H1 (cell line): Measurements from ENCODE around the gene GAS7. TPM values are rescaled to one million over a fixed set of nuclear protein-coding genes. Genes with fewer than 3 reads are reported as not detected.
A peak's percentile ranks its signal among the peaks of the same experiment; 100 is the strongest.

ENCODE experiments used
- CTCF ChIA-PET: fragments of 300-600 bp; sonication (Branson Sonifier 250); formaldehyde crosslinking; loops from one replicate; lab custom pipeline; 2021; ENCODE audit not compliant: partially characterized antibody; lab: Charles Lee
- POLR2A ChIA-PET: fragments of 300-600 bp; sonication (Branson Sonifier 250); formaldehyde crosslinking; loops from one replicate; lab custom pipeline; 2021; ENCODE audit warnings: inconsistent platforms; ENCODE audit not compliant: partially characterized antibody; lab: Charles Lee
- DNase-seq, 2 experiments: peaks; one replicate each; pipeline versions ENCODE4 v3.0.0 to v3.0.0-alpha.2; 2010 to 2022; ENCODE audit warnings: low spot score in 2 of 2, low read depth in 1 of 2, mixed read lengths in 1 of 2
- FAIRE-seq: peaks from 2 replicates; lab custom pipeline; 2011; peaks lifted over from hg19 to GRCh38; lab: Jason Lieb, UNC
- H2AFZ ChIP-seq: 2 replicates; pipeline ENCODE4 v1.8.1; 2012; ENCODE audit warnings: low read length, inconsistent platforms
- H2AK5ac ChIP-seq: 2 replicates; pipeline ENCODE4 v1.6.1; 2013; ENCODE audit warnings: low read depth, low read length
- H2BK120ac ChIP-seq: replicated peaks from 2 replicates; pipeline ENCODE3; 2013; ENCODE audit warnings: low read depth, low read length, inconsistent platforms
- H2BK12ac ChIP-seq: 2 replicates; pipeline ENCODE4 v1.6.1; 2013; ENCODE audit warnings: low read depth, low read length
- H2BK15ac ChIP-seq: 2 replicates; pipeline ENCODE4 v1.6.1; 2013; ENCODE audit warnings: low read length
- H2BK20ac ChIP-seq: 2 replicates; pipeline ENCODE4 v1.6.1; 2013; ENCODE audit warnings: low read length
- H2BK5ac ChIP-seq: 2 replicates; pipeline ENCODE4 v1.6.1; 2013; ENCODE audit warnings: low read depth, low read length
- H3K14ac ChIP-seq: 2 replicates; pipeline ENCODE4 v1.6.1; 2013; ENCODE audit warnings: inconsistent platforms; ENCODE audit not compliant: insufficient read length
- H3K18ac ChIP-seq: 2 replicates; pipeline ENCODE4 v1.6.1; 2013; ENCODE audit warnings: low read length; ENCODE audit errors: extremely low read depth
- H3K23ac ChIP-seq: 2 replicates; pipeline ENCODE4 v1.6.1; 2013; ENCODE audit warnings: inconsistent platforms; ENCODE audit not compliant: insufficient read length
- H3K23me2 ChIP-seq: 2 replicates; pipeline ENCODE4 v1.6.1; 2013; ENCODE audit warnings: low read depth, low read length
- H3K27ac ChIP-seq: 2 replicates; pipeline ENCODE4 v1.6.1; 2011; ENCODE audit warnings: low read depth, low read length, inconsistent platforms
- H3K27me3 ChIP-seq, 4 experiments: replicated peaks in 1 of 4; 1 replicate in 1 of 4; 2 replicates in 3 of 4; pipeline versions ENCODE4 v1.6.1 to v1.8.1; 2011 to 2013; ENCODE audit warnings: low read length in 3 of 4, mild to moderate bottlenecking in 3 of 4, inconsistent platforms in 2 of 4, mixed read lengths in 2 of 4, moderate library complexity in 1 of 4; ENCODE audit not compliant: control insufficient read depth in 3 of 4, insufficient read depth in 3 of 4; ENCODE audit errors: extremely low read depth in 1 of 4
- H3K36me3 ChIP-seq, 4 experiments: 2 replicates each; pipeline versions ENCODE4 v1.6.1 to v1.8.1; 2011 to 2013; ENCODE audit warnings: mild to moderate bottlenecking in 4 of 4, low read length in 3 of 4, moderate library complexity in 2 of 4, control low read depth in 1 of 4, inconsistent platforms in 1 of 4; ENCODE audit not compliant: insufficient read depth in 4 of 4, control insufficient read depth in 2 of 4
- H3K4ac ChIP-seq: replicated peaks from 2 replicates; pipeline ENCODE3; 2013; ENCODE audit warnings: low read length, low read depth, mixed read lengths, inconsistent platforms; ENCODE audit not compliant: insufficient read length
- H3K4me1 ChIP-seq, 4 experiments: replicated peaks in 1 of 4; 1 replicate in 1 of 4; 2 replicates in 3 of 4; pipeline versions ENCODE4 v1.6.1 to v1.8.1; 2011 to 2013; ENCODE audit warnings: low read length in 3 of 4, inconsistent platforms in 2 of 4, mixed read lengths in 1 of 4; ENCODE audit not compliant: insufficient read depth in 4 of 4, control insufficient read depth in 3 of 4
- H3K4me2 ChIP-seq, 2 experiments: 2 replicates each; pipeline versions ENCODE4 v1.6.1 to v1.8.1; 2011 to 2013; ENCODE audit warnings: low read depth in 2 of 2, low read length in 2 of 2, control low read depth in 1 of 2, inconsistent platforms in 1 of 2, mild to moderate bottlenecking in 1 of 2; ENCODE audit not compliant: insufficient read depth in 1 of 2
- H3K4me3 ChIP-seq, 4 experiments: fragments of 200-600, 300-600 bp in 1 of 4; sonication (generic), shearing (Covaris generic), sonication (Bioruptor Twin) in 1 of 4; 2 replicates each; pipeline versions ENCODE4 v1.5.1 to v1.8.1; 2011 to 2016; ENCODE audit warnings: low read length in 4 of 4, low read depth in 3 of 4, control low read depth in 2 of 4, inconsistent platforms in 2 of 4, mild to moderate bottlenecking in 2 of 4, mixed read lengths in 1 of 4, moderate library complexity in 1 of 4; ENCODE audit not compliant: insufficient read depth in 2 of 4; ENCODE audit errors: extremely low read depth in 1 of 4
- H3K56ac ChIP-seq: replicated peaks from 2 replicates; pipeline ENCODE3; 2013; ENCODE audit warnings: low read depth, mild to moderate bottlenecking, mixed read lengths, low read length, inconsistent platforms; ENCODE audit not compliant: insufficient read length
- H3K79me1 ChIP-seq: 2 replicates; pipeline ENCODE4 v1.6.1; 2013; ENCODE audit warnings: low read depth, low read length, control low read depth
- H3K79me2 ChIP-seq, 2 experiments: 2 replicates each; pipeline versions ENCODE4 v1.6.1 to v1.8.1; 2012 to 2013; ENCODE audit warnings: low read length in 2 of 2, mild to moderate bottlenecking in 2 of 2, inconsistent platforms in 1 of 2; ENCODE audit not compliant: insufficient read depth in 2 of 2, control insufficient read depth in 1 of 2
- H3K9ac ChIP-seq, 4 experiments: replicated peaks in 1 of 4; 1 replicate in 1 of 4; 2 replicates in 3 of 4; pipeline versions ENCODE4 v1.6.1 to v1.8.1; 2011 to 2013; ENCODE audit warnings: low read depth in 3 of 4, low read length in 3 of 4, control low read depth in 2 of 4, mild to moderate bottlenecking in 2 of 4, moderate library complexity in 2 of 4, inconsistent platforms in 1 of 4; ENCODE audit errors: extremely low read depth in 1 of 4
- H3K9me3 ChIP-seq, 2 experiments: 2 replicates each; pipeline versions ENCODE4 v1.6.1 to v1.8.1; 2012 to 2013; ENCODE audit warnings: mild to moderate bottlenecking in 2 of 2, moderate library complexity in 2 of 2, control low read depth in 1 of 2, inconsistent platforms in 1 of 2, low read depth in 1 of 2, low read length in 1 of 2, mixed read lengths in 1 of 2; ENCODE audit not compliant: insufficient read depth in 2 of 2
- H4K20me1 ChIP-seq, 2 experiments: replicated peaks in 1 of 2; 2 replicates each; pipeline versions ENCODE3 to v1.8.1; 2011 to 2013; ENCODE audit warnings: inconsistent platforms in 2 of 2, low read length in 2 of 2, mild to moderate bottlenecking in 1 of 2; ENCODE audit not compliant: insufficient read depth in 2 of 2, control insufficient read depth in 1 of 2
- H4K5ac ChIP-seq: 2 replicates; pipeline ENCODE4 v1.6.1; 2013; ENCODE audit warnings: low read length, low read depth, mixed read lengths, inconsistent platforms; ENCODE audit not compliant: insufficient read length
- H4K8ac ChIP-seq: 2 replicates; pipeline ENCODE4 v1.8.0; 2013; ENCODE audit warnings: mild to moderate bottlenecking, moderate library complexity, low read length, inconsistent platforms; ENCODE audit not compliant: insufficient read depth; ENCODE audit errors: extremely low read depth
- H4K91ac ChIP-seq: replicated peaks from 2 replicates; pipeline ENCODE3; 2013; ENCODE audit warnings: low read length, mixed read lengths, inconsistent platforms; ENCODE audit not compliant: insufficient read length
- ATF3 ChIP-seq: IDR thresholded peaks from 2 replicates; pipeline ENCODE4 v1.6.1; 2011; ENCODE audit warnings: low read depth, mild to moderate bottlenecking, low read length; ENCODE audit not compliant: insufficient read depth
- BCL11A ChIP-seq, 2 experiments: IDR thresholded peaks; one replicate each; pipeline ENCODE4 v1.6.1; 2011; ENCODE audit warnings: low read depth in 2 of 2, low read length in 2 of 2, mild to moderate bottlenecking in 2 of 2
- CREB1 ChIP-seq: IDR thresholded peaks from 2 replicates; pipeline ENCODE4 v1.6.1; 2012; ENCODE audit warnings: inconsistent platforms
- KDM5A ChIP-seq: fragments of 200-600 bp; IDR thresholded peaks from 2 replicates; pipeline ENCODE4 v1.7.1; 2012; ENCODE audit warnings: mild to moderate bottlenecking, low read length, inconsistent platforms, mixed read lengths
- SRF ChIP-seq: IDR thresholded peaks from 2 replicates; pipeline ENCODE4 v1.6.1; 2011; ENCODE audit warnings: mild to moderate bottlenecking, low read depth, low read length, moderate library complexity
- WGBS, 2 experiments: shearing (Covaris generic) in 1 of 2; methylation state at CpG; one replicate each; pipeline versions ENCODE4 v1.1.6 to v1.1.7; 2013 to 2015; ENCODE audit warnings: low lambda C conversion rate in 2 of 2, mixed read lengths in 2 of 2, inconsistent platforms in 1 of 2, low coverage in 1 of 2, missing lambda C conversion rate in 1 of 2; ENCODE audit not compliant: insufficient replicate concordance in 2 of 2, insufficient coverage in 1 of 2, insufficient read length in 1 of 2; ENCODE audit errors: extremely low coverage in 1 of 2, missing lambda C conversion rate in 1 of 2; 5-methylcytosine and 5-hydroxymethylcytosine counted together
- polyA plus RNA-seq, 7 experiments: library from polyadenylated mRNA; depleted of rRNA in 3 of 7; stranded (reverse) in 5 of 7; unstranded in 2 of 7; fragments of >200 nt in 5 of 7; fragments of 200-250 nt in 2 of 7; gene quantifications; 1 replicate in 5 of 7; 2 replicates in 1 of 7; 4 replicates in 1 of 7; pipeline versions ENCODE4 v1.2.1 to v1.2.3, GENCODE V29; 2011 to 2013; ENCODE audit warnings: missing spikeins in 2 of 7, mixed read lengths in 2 of 7
- total RNA-seq: library from RNA; stranded (reverse); fragmentation: NEBNext Ultra II Directional; extraction: Animal tissue kit (Norgen Biotek cat#: 25700); gene quantifications from 2 replicates; pipeline ENCODE4 v1.2.1, GENCODE V29; 2021

The GAS7 gene
- total and polyA plus RNA-seq, 2 of the 8 experiments (the other 6 are each of a cell fraction or from before 2014, with no cell fraction given): 5.0 to 14.5 TPM

GRCh38 chr17:10111907-10112452 lies 86.4 kb downstream of the GAS7 start:
- no peak overlapping the region for H4K5ac ChIP-seq
- POLR2A ChIA-PET: no interaction called here
- no peak overlapping the region for H2BK15ac ChIP-seq
- peaks cover 0 to 4% (median 0%) of the 10 kb centered on the region in 4 experiments; a peak in 2 of 7 replicates for H3K4me1 ChIP-seq
- no peak overlapping the region for H3K4me2 ChIP-seq
- no peak overlapping the region for H2AFZ ChIP-seq
- no peaks in the 10 kb centered on the region for H3K79me2 ChIP-seq
- no peak overlapping the region for H2BK20ac ChIP-seq
- H3K23ac ChIP-seq: no peak overlapping the region
- DNase-seq (no peak), FAIRE-seq (no peak)
- no peaks in the 10 kb centered on the region for H3K23me2 ChIP-seq
- WGBS, 2 experiments: 93% methylated on average over 9 of the region's 9 CpGs; no CpG with 5 or more reads in 1 of the 2 experiments
- H3K79me1 ChIP-seq: no peaks in the 10 kb centered on the region
- no peak overlapping the region for H3K27ac ChIP-seq
- H4K20me1 ChIP-seq: no peaks in the 10 kb centered on the region
- H3K27me3 ChIP-seq: no peaks in the 10 kb centered on the region
- H2AK5ac ChIP-seq: no peak overlapping the region
- H3K18ac ChIP-seq: no peak overlapping the region
- no peak overlapping the region for H2BK120ac ChIP-seq
- H3K9ac ChIP-seq: no peak overlapping the region
- no peak overlapping the region for H3K4me3 ChIP-seq
- H4K8ac ChIP-seq: no peak overlapping the region
- TF ChIP-seq SRF (no peak), KDM5A (no peak), ATF3 (no peak), BCL11A (IDR thresholded peaks at IDR 0.05; ENCODE audit: low read depth in 2 of 2, low read length in 2 of 2) (no peak), CREB1 (no peak)
- H3K4ac ChIP-seq: no peak overlapping the region
- CTCF ChIA-PET: no interaction called here
- H3K36me3 ChIP-seq: no peaks in the 10 kb centered on the region
- no peak overlapping the region for H3K56ac ChIP-seq
- no peak overlapping the region for H4K91ac ChIP-seq
- no peak overlapping the region for H2BK5ac ChIP-seq
- H3K14ac ChIP-seq: no peak overlapping the region
- H3K9me3 ChIP-seq: no peaks in the 10 kb centered on the region
- H2BK12ac ChIP-seq: 0 out of 2 replicates have a peak overlapping the region, but pooled peaks have one; percentile 27
